HG03039 (cell line): Measurements from ENCODE around the gene PIK3R6.

Experiments
- ATAC-seq: cut with Tn5 transposase; IDR thresholded peaks from one replicate; pipeline ENCODE4 v1.9.1; 2021; ENCODE audit warnings: mild to moderate bottlenecking, moderate library complexity; ENCODE audit not compliant: unreplicated experiment

PIK3R6 gene, protein sequence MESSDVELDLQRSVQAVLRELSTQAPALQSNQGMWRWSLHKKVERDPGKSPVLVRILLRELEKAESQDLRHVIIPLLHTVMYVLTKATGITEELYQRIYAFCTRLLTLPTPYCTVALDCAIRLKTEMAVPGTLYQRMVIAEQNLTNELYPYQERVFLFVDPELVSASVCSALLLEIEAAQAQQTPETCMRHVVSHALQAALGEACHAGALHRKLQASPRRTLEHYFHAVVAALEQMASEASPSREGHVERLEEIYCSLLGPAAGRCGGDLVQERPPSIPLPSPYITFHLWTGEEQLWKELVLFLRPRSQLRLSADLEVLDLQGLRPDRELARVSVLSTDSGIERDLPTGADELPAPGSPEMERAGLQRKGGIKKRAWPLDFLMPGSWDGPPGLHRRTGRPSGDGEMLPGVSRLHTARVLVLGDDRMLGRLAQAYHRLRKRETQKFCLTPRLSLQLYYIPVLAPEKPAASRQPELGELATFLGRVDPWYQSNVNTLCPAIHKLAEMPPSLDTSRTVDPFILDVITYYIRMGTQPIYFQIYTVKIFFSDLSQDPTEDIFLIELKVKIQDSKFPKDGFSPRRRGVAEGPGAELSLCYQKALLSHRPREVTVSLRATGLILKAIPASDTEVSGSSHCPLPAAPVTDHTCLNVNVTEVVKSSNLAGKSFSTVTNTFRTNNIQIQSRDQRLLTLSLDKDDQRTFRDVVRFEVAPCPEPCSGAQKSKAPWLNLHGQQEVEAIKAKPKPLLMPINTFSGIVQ

DNA sequence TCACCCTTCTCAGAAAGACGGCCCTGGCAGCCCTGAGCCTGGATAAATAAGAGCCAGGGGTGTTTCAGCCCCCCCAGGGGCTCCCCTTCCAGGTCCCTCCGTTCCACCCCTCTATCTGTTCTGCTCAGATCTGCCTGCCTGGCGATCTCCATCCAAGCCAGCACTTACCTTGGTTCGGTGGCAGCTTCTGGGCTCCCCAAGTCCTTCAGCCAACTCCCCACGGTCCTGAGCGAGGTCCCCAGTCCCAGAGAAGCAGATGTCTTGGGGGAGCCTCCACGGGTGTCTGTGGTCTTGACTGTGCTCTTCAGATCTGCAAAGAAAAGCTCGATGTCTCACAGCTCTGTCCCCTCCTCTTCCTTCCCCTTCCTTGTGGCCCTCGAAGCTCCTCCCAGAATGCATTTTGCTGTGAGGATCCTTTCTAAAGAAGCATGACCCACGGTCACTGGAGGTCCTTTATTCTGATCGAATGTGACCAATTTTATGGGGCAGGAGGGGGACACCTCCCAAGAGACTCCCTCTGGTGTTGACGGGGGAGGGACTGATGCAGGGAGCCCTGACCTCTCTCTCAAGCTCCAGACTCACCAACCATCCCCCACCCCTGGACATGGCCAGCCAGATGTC, at the start of gene PIK3R6:
PIK3R6 (minus strand) TSS at position 314 of the 621 bp plus-strand sequence. CDS start 17,880 bp downstream, outside the sequence.
- no peak for ATAC-seq

- ATAC-seq = no peak
Observed at GRCh38 chr17:8916466-8916865, 49.0 kb upstream of the PIK3R6 start.

- ATAC-seq = no peak
Observed at GRCh38 chr17:8914554-8914953, 47.1 kb upstream of the PIK3R6 start.

GRCh38 chr17:8913879-8914278, 46.4 kb upstream of the PIK3R6 start:
- no peak for ATAC-seq

- no peak for ATAC-seq
Observed at GRCh38 chr17:8913091-8913490, 45.6 kb upstream of the PIK3R6 start.

GRCh38 chr17:8912084-8912981, 44.9 kb upstream of the PIK3R6 start:
- no peak for ATAC-seq

DNA sequence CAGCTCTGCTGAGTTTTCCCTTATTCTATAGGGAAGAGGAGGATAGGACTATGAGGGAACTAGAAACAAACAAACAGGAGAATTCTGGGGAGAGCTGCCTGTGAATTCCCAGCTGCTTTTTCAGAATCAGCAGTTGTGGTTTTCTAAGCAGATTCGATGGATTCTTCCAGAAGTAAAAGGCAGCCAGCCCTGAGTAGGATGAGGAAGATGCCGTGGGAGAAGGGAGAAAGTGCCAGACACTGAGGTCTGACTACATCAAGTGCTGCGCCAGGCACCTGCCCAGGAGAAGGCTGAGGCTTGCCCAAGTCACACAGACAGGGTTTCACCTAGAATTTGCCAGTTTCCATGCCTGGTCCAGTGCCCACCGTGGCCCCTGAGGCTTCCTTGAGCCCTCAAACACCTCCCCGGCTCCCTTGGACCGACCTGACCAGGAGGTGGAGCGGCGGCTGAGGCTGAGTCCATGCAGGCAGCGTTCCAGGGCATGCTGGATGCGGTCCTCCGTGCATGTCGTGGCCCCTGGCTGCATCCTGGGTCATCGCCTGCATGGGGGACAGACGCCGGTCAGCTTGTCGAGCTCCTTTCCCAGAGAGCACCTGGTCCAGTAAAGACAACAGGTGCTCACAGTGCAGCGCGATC, 43.6 kb upstream of the PIK3R6 start:
- ATAC-seq = no peak

GRCh38 chr17:8909586-8910270, 42.3 kb upstream of the PIK3R6 start:
- ATAC-seq = no peak

- no peak for ATAC-seq
Observed at GRCh38 chr17:8905331-8905730, 37.9 kb upstream of the PIK3R6 start.

DNA sequence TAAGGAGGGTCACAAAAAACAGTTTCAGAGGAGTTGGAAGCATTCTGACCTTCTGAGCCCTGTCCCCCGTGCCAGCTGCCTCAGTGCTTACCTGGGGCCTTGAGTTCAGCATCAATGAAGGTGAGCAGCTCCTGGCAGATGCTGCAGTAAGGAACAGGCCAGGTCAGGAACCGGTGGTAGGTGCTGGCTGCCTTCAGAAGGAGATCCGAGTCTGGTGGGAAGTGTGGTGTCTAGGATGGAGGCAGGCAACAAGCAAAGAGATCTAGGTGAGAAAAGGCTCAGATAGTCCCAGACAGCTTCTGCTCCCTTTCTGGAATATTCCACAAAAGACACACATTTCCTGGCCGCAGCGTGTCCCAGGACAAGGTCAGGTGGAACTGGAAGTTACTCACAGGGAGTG, 37.2 kb upstream of the PIK3R6 start:
- ATAC-seq = no peak

DNA sequence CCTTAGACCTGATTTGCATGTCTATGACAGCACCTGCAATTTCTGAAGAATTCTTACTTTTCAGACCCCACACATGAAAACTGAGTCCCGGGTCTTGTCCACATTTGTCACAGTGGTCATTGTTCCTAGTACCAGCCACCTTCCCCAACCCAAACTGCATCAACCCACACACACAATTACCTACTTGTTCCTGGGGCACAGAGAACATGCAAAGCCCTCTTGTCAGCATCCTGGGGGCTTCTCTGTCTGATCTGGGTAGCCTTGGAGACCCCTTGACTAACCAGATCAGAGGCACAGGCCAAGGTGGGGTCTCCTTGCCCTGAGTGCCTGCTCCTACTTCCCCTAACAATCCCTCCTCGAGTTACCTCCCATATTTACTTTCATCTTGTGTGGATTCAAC, 36.7 kb upstream of the PIK3R6 start:
- no peak for ATAC-seq

- ATAC-seq = no peak
Observed at GRCh38 chr17:8900626-8901585, 33.4 kb upstream of the PIK3R6 start.

- no peak for ATAC-seq
Observed at GRCh38 chr17:8900207-8900606, 32.7 kb upstream of the PIK3R6 start.

DNA sequence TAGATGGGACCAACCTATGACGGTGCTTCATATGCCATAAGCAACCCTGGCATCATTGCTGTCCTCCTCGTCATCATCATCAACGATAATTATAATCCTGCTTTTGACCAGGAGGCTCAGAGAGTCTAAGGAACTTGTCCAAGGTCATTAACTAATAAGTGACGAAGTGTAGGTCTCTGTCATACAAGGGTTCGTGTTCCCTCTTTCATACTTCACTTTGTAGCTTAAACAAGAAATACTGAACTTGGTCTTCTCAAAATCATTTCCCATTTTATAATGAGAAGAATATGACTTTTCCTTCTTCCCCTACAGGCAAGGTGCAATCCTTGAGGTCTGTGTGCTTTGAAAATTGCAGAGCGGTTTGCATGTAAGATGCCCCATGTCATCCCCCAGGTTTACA, 31.2 kb upstream of the PIK3R6 start:
- ATAC-seq = no peak

GRCh38 chr17:8898126-8898525, 30.7 kb upstream of the PIK3R6 start:
- ATAC-seq = no peak

- ATAC-seq = no peak
Observed at GRCh38 chr17:8896641-8897635, 29.5 kb upstream of the PIK3R6 start.

DNA sequence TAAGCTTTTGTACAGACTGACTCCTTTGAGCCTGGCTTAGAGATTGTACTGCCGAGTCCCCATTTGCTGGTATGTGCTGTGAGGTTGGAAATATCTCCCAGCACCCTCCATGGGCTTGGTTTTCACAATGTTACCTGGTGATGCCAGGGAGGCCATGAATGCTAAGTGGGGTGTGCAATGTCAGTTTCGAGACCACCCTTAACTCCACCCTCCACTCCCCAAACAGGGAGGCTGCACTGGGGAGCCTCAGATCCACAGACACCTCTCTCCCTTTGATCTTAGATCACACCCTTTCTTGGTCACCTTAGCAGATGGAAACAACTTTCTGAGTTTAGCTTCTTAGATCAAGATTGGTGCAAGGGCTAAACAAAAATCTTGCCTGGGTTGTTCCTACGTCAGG, 28.6 kb upstream of the PIK3R6 start:
- no peak for ATAC-seq
